ENCODE results near the gene SHISA9. TPM values are rescaled to one million over a fixed set of nuclear protein-coding genes. Genes with fewer than 3 reads are reported as not detected.

SHISA9 gene
- total RNA-seq, 1 donor from 2014 or later = not detected

DNA sequence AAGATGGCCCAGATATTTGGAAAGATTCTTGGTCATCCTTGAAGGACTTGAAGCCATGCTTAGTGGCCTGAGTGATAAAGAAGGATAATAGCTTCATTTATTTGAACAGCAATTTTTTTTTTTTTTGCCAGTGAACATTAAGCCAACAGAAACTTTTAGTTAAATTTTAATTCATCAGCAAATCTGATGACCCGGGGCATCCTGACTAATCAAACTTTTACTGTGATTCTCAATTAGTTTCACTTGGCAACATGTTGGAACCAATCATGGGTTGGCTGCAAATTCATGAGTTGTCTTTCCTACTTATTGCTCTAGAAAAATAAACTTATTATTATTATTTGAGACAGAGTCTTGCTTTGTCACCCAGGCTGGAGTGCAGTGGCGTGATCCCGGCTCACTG, 74.4 kb downstream of the SHISA9 start:
- no peak overlapping the region for H3K4me3 ChIP-seq
- TF ChIP-seq, protein P1, sequence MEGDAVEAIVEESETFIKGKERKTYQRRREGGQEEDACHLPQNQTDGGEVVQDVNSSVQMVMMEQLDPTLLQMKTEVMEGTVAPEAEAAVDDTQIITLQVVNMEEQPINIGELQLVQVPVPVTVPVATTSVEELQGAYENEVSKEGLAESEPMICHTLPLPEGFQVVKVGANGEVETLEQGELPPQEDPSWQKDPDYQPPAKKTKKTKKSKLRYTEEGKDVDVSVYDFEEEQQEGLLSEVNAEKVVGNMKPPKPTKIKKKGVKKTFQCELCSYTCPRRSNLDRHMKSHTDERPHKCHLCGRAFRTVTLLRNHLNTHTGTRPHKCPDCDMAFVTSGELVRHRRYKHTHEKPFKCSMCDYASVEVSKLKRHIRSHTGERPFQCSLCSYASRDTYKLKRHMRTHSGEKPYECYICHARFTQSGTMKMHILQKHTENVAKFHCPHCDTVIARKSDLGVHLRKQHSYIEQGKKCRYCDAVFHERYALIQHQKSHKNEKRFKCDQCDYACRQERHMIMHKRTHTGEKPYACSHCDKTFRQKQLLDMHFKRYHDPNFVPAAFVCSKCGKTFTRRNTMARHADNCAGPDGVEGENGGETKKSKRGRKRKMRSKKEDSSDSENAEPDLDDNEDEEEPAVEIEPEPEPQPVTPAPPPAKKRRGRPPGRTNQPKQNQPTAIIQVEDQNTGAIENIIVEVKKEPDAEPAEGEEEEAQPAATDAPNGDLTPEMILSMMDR (IDR thresholded peaks at IDR 0.05) = no peak

GRCh38 chr16:12976496-12976895, 75.1 kb downstream of the SHISA9 start:
- Histone ChIP-seq H3K36me3 (no peaks in the 10 kb centered on the region), H3K4me1 (no peaks in the 10 kb centered on the region), H3K4me3 (no peak overlapping the region), H3K27ac (no peak overlapping the region), H3K27me3 (no peaks in the 10 kb centered on the region), H3K9me3 (no peaks in the 10 kb centered on the region)
- TF ChIP-seq, protein P1 (IDR thresholded peaks at IDR 0.05) = no peak
- ATAC-seq (no peak), DNase-seq (no peak)
- intact Hi-C loops (cut with DNase I) = no loop called here

More for the DNA sequence above, 74.4 kb downstream of the SHISA9 start:
- no peak for DNase-seq
- no peak for ATAC-seq
- H3K27me3 ChIP-seq = no peaks in the 10 kb centered on the region
- no peaks in the 10 kb centered on the region for H3K4me1 ChIP-seq
- no peak overlapping the region for H3K27ac ChIP-seq
- no peaks in the 10 kb centered on the region for H3K36me3 ChIP-seq
- intact Hi-C loops (cut with DNase I) = no loop called here
- H3K9me3 ChIP-seq = no peaks in the 10 kb centered on the region

DNA sequence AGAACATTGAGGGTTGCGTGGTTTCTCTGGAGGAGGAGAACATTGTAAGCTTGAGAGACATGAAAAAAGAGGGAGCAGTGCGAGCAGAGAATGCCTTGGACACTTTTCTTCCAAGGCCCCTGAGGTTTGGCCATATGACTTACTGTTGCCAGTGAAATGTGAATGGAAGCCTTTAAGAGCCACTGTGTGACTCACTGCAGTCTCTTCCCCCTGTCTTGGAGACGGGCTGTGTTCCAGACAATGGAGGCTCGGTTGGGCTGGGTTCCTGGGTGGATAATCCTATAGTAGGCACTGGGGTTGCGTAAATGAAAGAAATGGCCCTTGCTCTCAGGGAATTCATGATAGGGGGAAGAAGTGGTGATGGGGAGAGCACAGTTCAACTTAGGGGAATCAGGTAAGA, 75.5 kb downstream of the SHISA9 start:
- Histone ChIP-seq H3K4me3 (no peak overlapping the region), H3K27me3 (no peaks in the 10 kb centered on the region)
- TF ChIP-seq, protein P1 (IDR thresholded peaks at IDR 0.05) = no peak

GRCh38 chr16:12985516-12985915, 84.1 kb downstream of the SHISA9 start:
- Histone ChIP-seq H3K27ac (no peak overlapping the region), H3K36me3 (no peaks in the 10 kb centered on the region), H3K27me3 (no peaks in the 10 kb centered on the region), H3K4me1 (no peaks in the 10 kb centered on the region), H3K9me3 (no peaks in the 10 kb centered on the region), H3K4me3 (no peak overlapping the region)
- intact Hi-C loops (cut with DNase I) = no loop called here
- TF ChIP-seq, protein P1 (IDR thresholded peaks at IDR 0.05) = no peak
- no peak for DNase-seq
- no peak for ATAC-seq

More for the DNA sequence above, 75.5 kb downstream of the SHISA9 start:
- DNase-seq = no peak
- intact Hi-C loops (cut with DNase I) = no loop called here
- no peak overlapping the region for H3K27ac ChIP-seq
- H3K4me1 ChIP-seq = no peaks in the 10 kb centered on the region
- ATAC-seq = no peak
- H3K9me3 ChIP-seq = no peaks in the 10 kb centered on the region
- H3K36me3 ChIP-seq = no peaks in the 10 kb centered on the region

- Histone ChIP-seq H3K27me3 (no peaks in the 10 kb centered on the region), H3K4me3 (no peak overlapping the region), H3K9me3 (no peaks in the 10 kb centered on the region), H3K27ac (no peak overlapping the region), H3K4me1 (no peaks in the 10 kb centered on the region), H3K36me3 (no peaks in the 10 kb centered on the region)
- DNase-seq = no peak
- TF ChIP-seq, protein P1 (IDR thresholded peaks at IDR 0.05) = no peak
- intact Hi-C loops (cut with DNase I) = no loop called here
- ATAC-seq = no peak
Observed at GRCh38 chr16:12988071-12988470, 86.7 kb downstream of the SHISA9 start.

GRCh38 chr16:12992066-12992465, 90.7 kb downstream of the SHISA9 start:
- Histone ChIP-seq H3K27ac (no peak overlapping the region), H3K36me3 (no peaks in the 10 kb centered on the region), H3K27me3 (no peaks in the 10 kb centered on the region), H3K9me3 (no peaks in the 10 kb centered on the region), H3K4me3 (no peak overlapping the region), H3K4me1 (no peaks in the 10 kb centered on the region)
- intact Hi-C loops (cut with DNase I) = no loop called here
- ATAC-seq (no peak), DNase-seq (no peak)
- TF ChIP-seq, protein P1 (IDR thresholded peaks at IDR 0.05) = no peak

Data from upper lobe of right lung (tissue), 1 donor.